ENCODE results near the gene ALG14.

Gene ALG14

DNA sequence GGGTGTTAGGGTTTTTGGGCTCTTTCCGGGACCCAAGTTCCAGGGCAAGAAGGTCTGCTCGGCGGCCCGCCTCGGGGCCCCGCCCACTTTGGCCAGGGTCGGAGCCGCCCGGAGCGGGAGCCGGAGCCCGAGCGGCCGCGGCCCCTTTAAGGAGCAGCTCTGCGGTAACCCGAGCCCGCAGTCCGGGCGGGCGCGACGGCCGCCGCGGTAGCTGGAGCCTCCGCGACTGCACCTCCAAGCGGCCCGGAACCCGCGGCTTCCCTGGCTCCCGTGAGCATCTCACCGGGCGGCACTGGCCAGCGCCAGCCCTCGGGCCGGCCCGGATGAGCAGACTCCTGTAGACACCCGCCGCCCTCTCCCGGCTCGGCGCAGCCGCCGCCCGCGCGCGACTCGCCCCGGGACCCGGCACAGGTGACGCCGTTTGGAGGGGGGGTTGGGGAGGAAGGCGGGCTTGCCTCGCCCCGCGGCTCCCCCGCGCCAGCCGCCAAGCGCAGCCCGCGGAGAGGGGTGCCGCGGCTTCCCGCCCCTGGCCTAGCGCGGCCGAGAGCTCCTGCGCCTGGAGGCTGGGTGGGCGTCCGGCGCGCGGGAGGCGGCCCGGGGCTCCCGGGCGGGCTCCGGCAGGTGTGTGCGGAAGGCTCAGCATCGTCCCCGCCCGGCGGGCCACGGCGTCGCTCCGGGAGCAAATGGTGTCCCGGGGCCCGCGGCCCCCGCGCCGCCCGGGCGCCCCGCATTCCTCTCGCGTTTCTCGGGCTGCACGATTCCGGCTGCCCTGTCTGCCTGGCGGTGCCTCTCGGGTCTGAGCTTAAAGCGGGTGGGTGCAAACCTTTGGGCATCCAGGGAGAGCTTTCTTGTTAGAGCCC is 44.7 kb upstream of the ALG14 start, which contains the start of gene TLCD4:
Gene TLCD4 (plus strand): TSS at position 149 of the 860 bp plus-strand sequence. CDS start 26,547 bp downstream, outside the sequence.
- TF ChIP-seq, protein P1, sequence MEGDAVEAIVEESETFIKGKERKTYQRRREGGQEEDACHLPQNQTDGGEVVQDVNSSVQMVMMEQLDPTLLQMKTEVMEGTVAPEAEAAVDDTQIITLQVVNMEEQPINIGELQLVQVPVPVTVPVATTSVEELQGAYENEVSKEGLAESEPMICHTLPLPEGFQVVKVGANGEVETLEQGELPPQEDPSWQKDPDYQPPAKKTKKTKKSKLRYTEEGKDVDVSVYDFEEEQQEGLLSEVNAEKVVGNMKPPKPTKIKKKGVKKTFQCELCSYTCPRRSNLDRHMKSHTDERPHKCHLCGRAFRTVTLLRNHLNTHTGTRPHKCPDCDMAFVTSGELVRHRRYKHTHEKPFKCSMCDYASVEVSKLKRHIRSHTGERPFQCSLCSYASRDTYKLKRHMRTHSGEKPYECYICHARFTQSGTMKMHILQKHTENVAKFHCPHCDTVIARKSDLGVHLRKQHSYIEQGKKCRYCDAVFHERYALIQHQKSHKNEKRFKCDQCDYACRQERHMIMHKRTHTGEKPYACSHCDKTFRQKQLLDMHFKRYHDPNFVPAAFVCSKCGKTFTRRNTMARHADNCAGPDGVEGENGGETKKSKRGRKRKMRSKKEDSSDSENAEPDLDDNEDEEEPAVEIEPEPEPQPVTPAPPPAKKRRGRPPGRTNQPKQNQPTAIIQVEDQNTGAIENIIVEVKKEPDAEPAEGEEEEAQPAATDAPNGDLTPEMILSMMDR (IDR thresholded peaks at IDR 0.05), result no peak
- peaks cover 57% of the 10 kb centered on the region for H3K27me3 ChIP-seq
- peaks cover 25 to 34% of the 10 kb centered on the region in 2 experiments for H3K4me1 ChIP-seq (ENCODE audit: control insufficient read depth in 1 of 2, insufficient read depth in 1 of 2, low read depth in 1 of 2, low read length in 1 of 2)
- H3K9me3 ChIP-seq, result no peaks in the 10 kb centered on the region
- no peaks in the 10 kb centered on the region for H3K36me3 ChIP-seq
- peak within 1 kb of the TSS; percentile 30 for H3K27ac ChIP-seq
- H3K4me3 ChIP-seq (ENCODE audit: low read depth in 1 of 2, low read length in 1 of 2), result peak within 1 kb of the TSS; percentile 69 to 73

DNA sequence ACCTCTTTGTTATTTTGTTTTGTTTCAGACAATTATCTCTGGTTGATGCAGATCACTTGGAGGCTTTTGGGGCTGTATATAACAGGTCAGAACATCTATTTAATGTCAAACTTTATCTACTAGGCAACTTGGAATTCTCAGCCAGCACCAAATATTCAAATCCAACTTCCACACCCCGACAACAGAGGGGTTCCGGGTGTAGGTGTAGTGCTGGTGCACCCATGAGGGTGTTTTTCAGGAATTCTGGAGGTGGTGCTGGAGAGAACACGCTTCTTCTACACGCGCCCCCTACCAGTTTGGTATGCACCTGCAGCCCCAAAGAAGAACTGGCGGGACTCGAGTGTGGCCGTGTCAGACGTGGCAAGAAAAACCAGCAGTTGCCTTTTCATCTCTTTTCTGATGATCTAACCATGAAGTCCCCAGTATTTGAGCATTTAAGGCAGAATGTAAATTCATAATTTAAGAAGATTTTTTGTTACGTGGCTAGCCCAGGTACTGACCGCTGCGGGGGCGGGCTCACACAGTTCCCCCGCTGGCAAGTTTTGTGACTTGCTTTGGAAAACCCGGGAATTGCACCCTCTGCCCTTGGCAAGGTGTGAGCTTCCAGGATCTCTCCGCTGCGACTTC is 43.9 kb upstream of the ALG14 start:
- H3K27me3 ChIP-seq, result peaks cover 54% of the 10 kb centered on the region
- no peaks in the 10 kb centered on the region for H3K9me3 ChIP-seq
- H3K4me3 ChIP-seq (ENCODE audit: low read depth in 1 of 2, low read length in 1 of 2), result peak overlapping the region; percentile 69 to 73

DNA sequence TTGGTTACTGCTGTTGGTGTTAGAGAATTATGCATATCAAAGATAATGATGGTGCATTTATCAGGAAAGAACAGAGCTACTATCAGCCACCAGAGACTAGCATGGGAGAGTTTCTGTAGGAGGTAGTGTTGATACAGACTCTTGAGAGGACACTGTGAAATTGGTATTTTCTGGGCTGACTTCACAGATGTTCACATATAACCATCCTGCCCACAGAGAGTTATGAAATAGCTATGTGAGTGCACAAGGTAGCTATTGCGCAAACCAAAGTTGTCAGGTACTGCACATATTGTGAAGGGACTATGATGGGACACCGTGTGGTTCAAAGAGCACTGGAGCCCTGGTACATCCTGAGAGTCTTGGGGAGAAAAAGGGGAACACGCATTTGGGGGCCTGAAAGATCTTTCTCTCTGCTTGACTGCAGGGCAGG is 43.0 kb upstream of the ALG14 start:
- peaks cover 54% of the 10 kb centered on the region for H3K27me3 ChIP-seq
- no peaks in the 10 kb centered on the region for H3K9me3 ChIP-seq
- H3K4me1 ChIP-seq (ENCODE audit: control insufficient read depth in 1 of 2, insufficient read depth in 1 of 2, low read depth in 1 of 2, low read length in 1 of 2), result peaks cover 25 to 34% of the 10 kb centered on the region in 2 experiments
- no peaks in the 10 kb centered on the region for H3K36me3 ChIP-seq
- TF ChIP-seq, protein P1 (IDR thresholded peaks at IDR 0.05), result no peak
- peak overlapping the region; percentile 0 for H3K27ac ChIP-seq
- H3K4me3 ChIP-seq (ENCODE audit: low read depth in 1 of 2, low read length in 1 of 2), result no peak overlapping the region

More for the DNA sequence above, 43.9 kb upstream of the ALG14 start:
- Histone ChIP-seq H3K27ac (peak overlapping the region; percentile 30), H3K4me1 (ENCODE audit: control insufficient read depth in 1 of 2, insufficient read depth in 1 of 2, low read depth in 1 of 2, low read length in 1 of 2) (peaks cover 25 to 34% of the 10 kb centered on the region in 2 experiments), H3K36me3 (no peaks in the 10 kb centered on the region)
- TF ChIP-seq, protein P1 (IDR thresholded peaks at IDR 0.05), result peak; percentile 54

DNA sequence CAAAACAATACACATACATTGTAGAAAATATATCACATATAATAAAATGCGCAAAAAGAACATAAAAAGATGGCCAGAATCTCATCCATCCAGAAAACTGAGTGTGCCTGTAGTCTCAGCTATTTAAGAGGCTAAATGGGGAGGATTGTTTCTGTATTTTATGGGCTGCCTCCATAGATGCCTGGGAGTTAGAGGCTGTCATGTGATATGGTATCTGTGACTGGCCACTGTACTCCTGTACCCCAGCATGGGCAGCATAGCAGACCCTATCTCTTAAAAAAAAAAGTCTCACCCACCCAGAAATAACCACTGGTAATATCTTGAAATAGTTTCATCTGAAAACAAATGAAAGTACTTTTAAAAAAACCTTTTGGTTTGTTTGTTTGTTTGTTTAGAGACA is 40.9 kb upstream of the ALG14 start:
- Histone ChIP-seq H3K4me3 (ENCODE audit: low read depth in 1 of 2, low read length in 1 of 2) (no peak overlapping the region), H3K27me3 (peaks cover 44% of the 10 kb centered on the region), H3K4me1 (ENCODE audit: control insufficient read depth in 1 of 2, insufficient read depth in 1 of 2, low read depth in 1 of 2, low read length in 1 of 2) (peaks cover 25 to 34% of the 10 kb centered on the region in 2 experiments), H3K27ac (no peak overlapping the region), H3K9me3 (no peaks in the 10 kb centered on the region), H3K36me3 (no peaks in the 10 kb centered on the region)
- TF ChIP-seq, protein P1 (IDR thresholded peaks at IDR 0.05), result no peak

DNA sequence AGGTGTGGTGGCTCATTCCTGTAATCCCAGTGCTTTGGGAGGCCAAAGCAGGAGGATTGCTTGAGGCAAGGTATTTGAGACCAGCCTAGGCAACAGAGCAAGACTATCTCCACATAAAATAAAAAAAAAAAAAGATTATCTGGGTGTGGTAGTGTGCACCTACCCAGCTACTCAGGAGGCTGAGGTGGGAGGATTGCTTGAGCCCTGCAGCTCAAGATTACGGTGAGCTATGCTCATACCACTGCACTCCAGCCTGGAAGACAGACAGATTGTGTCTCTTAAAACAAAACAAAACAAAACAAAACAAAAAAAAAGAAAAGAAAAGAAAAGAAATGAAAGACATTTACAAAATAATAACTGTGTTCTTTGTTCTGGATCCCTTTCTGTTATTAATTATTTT is 38.3 kb upstream of the ALG14 start:
- Histone ChIP-seq H3K4me1 (ENCODE audit: control insufficient read depth in 1 of 2, insufficient read depth in 1 of 2, low read depth in 1 of 2, low read length in 1 of 2) (peaks cover 8 to 9% of the 10 kb centered on the region in 2 experiments), H3K36me3 (no peaks in the 10 kb centered on the region), H3K27me3 (peaks cover 34% of the 10 kb centered on the region), H3K27ac (no peak overlapping the region), H3K9me3 (no peaks in the 10 kb centered on the region), H3K4me3 (ENCODE audit: low read depth in 1 of 2, low read length in 1 of 2) (no peak overlapping the region)
- TF ChIP-seq, protein P1 (IDR thresholded peaks at IDR 0.05), result no peak
